Mammary epithelial cell (primary cell): ENCODE results near the gene SSBP3.

Experiments used
- CTCF ChIP-seq, 2 donors: IDR thresholded peaks in 1 of 2; conservative IDR thresholded peaks in 1 of 2; 2 replicates each; pipeline ENCODE4 v1.5.1; 2011 to 2012; ENCODE audit warnings: inconsistent platforms in 2 of 2, low read length in 2 of 2, mild to moderate bottlenecking in 2 of 2, control low read depth in 1 of 2, low read depth in 1 of 2; ENCODE audit not compliant: insufficient read depth in 1 of 2; ENCODE audit errors: extremely low read depth in 1 of 2
- EZH2 ChIP-seq: IDR thresholded peaks from 2 replicates; pipeline ENCODE4 v1.6.1; 2012; ENCODE audit warnings: low read length, inconsistent platforms, borderline replicate concordance

DNA sequence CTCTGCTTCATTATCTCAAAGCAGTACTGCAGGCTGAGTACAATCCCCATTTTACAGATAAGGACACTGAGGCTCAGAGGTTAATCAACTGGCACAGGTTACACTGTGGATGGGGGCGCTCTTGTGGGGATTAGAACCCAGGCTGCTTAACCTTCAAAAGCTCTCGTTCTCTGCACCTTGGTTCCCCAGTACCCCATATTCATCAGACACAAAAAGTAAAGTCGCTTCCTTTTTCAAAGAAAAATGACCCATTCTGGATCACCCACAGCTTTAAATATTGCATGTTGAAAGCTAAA, 20.5 kb downstream of the SSBP3 start:
- TF ChIP-seq CTCF (conservative IDR thresholded peaks at IDR 0.05 in 1 of 2, IDR thresholded peaks at IDR 0.05 in 1 of 2; ENCODE audit: extremely low read depth in 1 of 2, insufficient read depth in 1 of 2, low read depth in 1 of 2, low read length in 2 of 2) (no peak), EZH2 (no peak)
